ENCODE data around the gene SPINT1. TPM values are rescaled to one million over a fixed set of nuclear protein-coding genes. Genes with fewer than 3 reads are reported as not detected.

Gene SPINT1
- total RNA-seq, 2 experiments from 2014 or later: 6.6 to 7.3 TPM

DNA sequence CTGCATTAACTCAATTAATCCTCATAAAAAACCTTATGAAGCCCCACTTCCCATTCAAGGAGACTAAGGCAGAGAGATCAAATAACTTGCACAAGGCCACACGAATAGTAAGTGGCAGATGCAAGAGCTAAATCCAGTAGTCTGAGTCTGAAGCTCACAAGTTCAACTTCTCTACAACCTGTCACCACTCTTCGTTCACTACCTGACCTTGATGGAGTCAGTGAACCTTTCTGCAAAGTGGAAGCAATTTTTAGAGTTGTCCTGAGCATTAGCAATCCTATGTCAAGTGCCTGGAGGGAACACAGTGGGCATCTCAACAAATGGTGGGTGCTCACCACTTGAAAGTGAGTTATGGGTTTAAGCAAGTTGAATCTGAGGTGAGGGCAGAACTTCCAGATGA, 2.1 kb upstream of the SPINT1 start:
- POLR2A ChIA-PET: no interaction called here
- ATAC-seq (ENCODE audit: low read depth): no peak
- no peak overlapping the region for H3K27ac Mint-ChIP-seq
- peaks cover 13% of the 10 kb centered on the region for H3K4me1 Mint-ChIP-seq
- H3K27me3 Mint-ChIP-seq: peaks cover 36% of the 10 kb centered on the region
- peaks cover 2% of the 10 kb centered on the region for H3K36me3 Mint-ChIP-seq
- H3K4me3 Mint-ChIP-seq: no peak overlapping the region
- DNase-seq: no peak
- no peaks in the 10 kb centered on the region for H3K9me3 Mint-ChIP-seq

DNA sequence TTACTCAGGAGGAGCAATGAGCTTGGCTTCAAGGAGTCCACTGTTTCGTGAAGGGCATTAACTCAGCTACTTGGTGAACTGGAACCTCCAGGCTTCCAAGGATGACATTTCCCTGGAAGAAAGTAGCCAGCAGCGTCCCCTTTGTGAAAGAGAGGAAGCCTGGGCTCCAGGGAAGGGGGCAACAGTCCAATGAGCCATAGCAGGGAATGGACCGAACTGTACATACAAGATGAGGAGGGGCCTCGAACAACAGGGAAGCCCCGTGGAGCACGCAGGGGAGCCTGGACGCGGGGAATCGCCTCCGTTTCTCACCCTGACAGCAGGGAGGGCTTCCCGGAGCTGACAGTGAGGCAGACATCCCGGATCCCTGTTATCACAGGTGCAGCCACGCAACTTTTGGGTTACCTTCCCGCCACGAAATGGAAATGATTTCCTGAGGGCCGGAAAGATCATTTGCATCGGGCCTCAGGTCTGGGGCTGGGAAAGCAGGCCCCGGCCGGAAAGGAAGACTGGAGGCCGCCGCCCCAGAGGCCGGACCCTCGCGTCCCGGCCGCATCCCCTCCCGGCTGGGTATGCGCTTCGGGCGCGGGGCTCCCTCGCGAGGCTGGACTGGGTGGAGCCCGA, 475 bp upstream of the SPINT1 start:
- no peak for DNase-seq
- H3K9me3 Mint-ChIP-seq: no peaks in the 10 kb centered on the region
- peaks cover 36% of the 10 kb centered on the region for H3K27me3 Mint-ChIP-seq
- H3K4me3 Mint-ChIP-seq: peak overlapping the region; percentile 76
- ATAC-seq (ENCODE audit: low read depth): no peak
- H3K36me3 Mint-ChIP-seq: peaks cover 2% of the 10 kb centered on the region
- POLR2A ChIA-PET: interaction anchor here (2.2 kb wide), 1 partner anchor 15 kb away, joined by 5 read pairs; no protein-coding TSS in a partner anchor
- H3K4me1 Mint-ChIP-seq: peaks cover 24% of the 10 kb centered on the region
- no peak overlapping the region for H3K27ac Mint-ChIP-seq

DNA sequence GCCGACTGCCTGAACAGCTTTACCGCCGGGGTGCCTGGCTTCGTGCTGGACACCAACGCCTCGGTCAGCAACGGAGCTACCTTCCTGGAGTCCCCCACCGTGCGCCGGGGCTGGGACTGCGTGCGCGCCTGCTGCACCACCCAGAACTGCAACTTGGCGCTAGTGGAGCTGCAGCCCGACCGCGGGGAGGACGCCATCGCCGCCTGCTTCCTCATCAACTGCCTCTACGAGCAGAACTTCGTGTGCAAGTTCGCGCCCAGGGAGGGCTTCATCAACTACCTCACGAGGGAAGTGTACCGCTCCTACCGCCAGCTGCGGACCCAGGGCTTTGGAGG, 815 bp downstream of the SPINT1 start:
- Mint-ChIP-seq H3K4me1 (peaks cover 24% of the 10 kb centered on the region), H3K9me3 (no peaks in the 10 kb centered on the region), H3K36me3 (peaks cover 2% of the 10 kb centered on the region), H3K27me3 (peaks cover 34% of the 10 kb centered on the region), H3K27ac (peak overlapping the region; percentile 66), H3K4me3 (peak overlapping the region; percentile 85)
- POLR2A ChIA-PET: interaction anchor here (2.2 kb wide), 1 partner anchor 14 kb away, joined by 5 read pairs; no protein-coding TSS in a partner anchor
- ATAC-seq (ENCODE audit: low read depth) (peak; percentile 57), DNase-seq (peak; percentile 64)

DNA sequence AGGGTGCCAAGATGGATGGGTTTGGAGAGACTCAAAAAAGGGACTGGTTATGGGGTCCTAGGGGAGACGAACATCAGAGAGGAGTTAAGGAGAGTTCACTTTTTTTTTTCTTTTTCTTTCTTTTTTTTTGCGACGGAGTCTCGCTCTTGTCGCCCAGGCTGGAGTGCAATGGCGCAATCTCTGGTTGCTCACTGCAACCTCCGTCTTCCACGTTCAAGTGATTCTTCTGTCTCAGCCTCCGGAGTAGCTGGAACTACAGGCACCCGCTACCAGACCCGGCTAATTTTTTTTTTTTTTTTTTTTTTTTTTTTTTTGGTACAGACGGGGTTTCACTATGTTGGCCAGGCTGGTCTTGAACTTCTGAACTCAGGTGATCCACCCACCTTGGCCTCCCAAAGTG, 1.2 kb downstream of the SPINT1 start:
- DNase-seq (no peak), ATAC-seq (ENCODE audit: low read depth) (no peak)
- POLR2A ChIA-PET: interaction anchor here (2.2 kb wide), 1 partner anchor 14 kb away, joined by 5 read pairs; no protein-coding TSS in a partner anchor
- Mint-ChIP-seq H3K36me3 (peaks cover 2% of the 10 kb centered on the region), H3K4me3 (peak overlapping the region; percentile 85), H3K9me3 (no peaks in the 10 kb centered on the region), H3K4me1 (peaks cover 24% of the 10 kb centered on the region), H3K27me3 (peaks cover 34% of the 10 kb centered on the region), H3K27ac (peak overlapping the region; percentile 66)

DNA sequence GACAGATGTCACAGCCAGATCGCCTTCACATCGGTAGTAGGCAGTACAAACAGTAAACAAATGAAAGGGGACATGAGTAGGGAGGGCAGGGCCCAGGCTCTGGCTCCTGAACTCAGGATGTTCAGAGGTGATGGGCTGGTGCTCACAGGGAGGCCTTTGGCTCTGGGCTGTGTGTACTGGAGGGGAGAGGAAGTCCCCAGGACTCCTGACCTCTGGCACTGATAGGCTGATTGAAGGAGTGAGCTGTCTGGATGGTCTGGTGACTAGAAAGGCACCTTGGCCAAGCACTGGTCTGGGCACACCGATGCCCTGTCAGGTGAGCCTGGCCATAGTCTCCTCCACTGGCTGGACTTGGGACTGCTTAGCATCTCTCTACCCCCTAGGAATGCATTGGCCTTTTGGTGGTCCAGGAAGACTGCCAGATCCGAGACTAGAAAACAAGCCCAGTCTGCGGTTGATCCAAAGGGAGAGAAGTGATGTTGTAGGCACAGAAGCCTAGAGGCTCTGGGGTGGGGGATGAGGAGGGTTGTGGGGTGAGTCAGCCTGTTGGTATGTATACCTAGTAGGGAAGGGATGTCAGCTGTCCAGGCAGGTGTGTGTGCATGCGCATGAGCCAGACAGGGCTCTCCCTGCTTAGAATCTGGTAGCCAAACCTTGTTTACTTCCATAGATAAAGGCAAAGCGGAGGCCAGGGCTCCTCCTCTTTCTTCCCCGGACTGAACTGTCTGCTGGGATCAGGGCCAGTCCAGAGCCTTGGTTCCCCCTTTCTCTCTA, 1.9 kb downstream of the SPINT1 start:
- Mint-ChIP-seq H3K36me3 (peaks cover 2% of the 10 kb centered on the region), H3K4me3 (peak overlapping the region; percentile 25), H3K27ac (no peak overlapping the region), H3K9me3 (no peaks in the 10 kb centered on the region), H3K27me3 (peaks cover 37% of the 10 kb centered on the region), H3K4me1 (peaks cover 24% of the 10 kb centered on the region)
- DNase-seq (no peak), ATAC-seq (ENCODE audit: low read depth) (no peak)
- POLR2A ChIA-PET: no interaction called here

DNA sequence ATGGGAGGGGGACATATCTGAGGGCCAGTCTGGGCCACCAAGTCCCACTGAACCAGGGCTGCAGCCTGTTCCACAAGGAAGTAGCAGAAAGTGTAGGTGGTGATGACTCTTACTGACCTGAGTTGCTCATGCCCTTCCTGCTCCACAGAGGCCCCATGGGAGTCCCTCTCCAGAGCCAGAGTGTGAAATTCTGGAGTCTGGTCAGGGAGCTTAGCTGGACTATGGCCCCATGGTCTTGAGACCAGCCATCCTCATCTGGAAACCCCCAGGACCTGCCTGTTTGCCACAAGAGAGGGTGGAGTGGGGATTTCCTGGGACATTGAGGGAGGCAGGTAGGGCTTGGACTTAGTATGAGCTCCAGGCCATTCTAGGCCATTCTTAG, 3.0 kb downstream of the SPINT1 start:
- POLR2A ChIA-PET: interaction anchor here (1.4 kb wide), 1 partner anchor 48 kb away, joined by 5 read pairs; the partner anchor contains the start of gene VPS18
- no peak overlapping the region for H3K27ac Mint-ChIP-seq

DNA sequence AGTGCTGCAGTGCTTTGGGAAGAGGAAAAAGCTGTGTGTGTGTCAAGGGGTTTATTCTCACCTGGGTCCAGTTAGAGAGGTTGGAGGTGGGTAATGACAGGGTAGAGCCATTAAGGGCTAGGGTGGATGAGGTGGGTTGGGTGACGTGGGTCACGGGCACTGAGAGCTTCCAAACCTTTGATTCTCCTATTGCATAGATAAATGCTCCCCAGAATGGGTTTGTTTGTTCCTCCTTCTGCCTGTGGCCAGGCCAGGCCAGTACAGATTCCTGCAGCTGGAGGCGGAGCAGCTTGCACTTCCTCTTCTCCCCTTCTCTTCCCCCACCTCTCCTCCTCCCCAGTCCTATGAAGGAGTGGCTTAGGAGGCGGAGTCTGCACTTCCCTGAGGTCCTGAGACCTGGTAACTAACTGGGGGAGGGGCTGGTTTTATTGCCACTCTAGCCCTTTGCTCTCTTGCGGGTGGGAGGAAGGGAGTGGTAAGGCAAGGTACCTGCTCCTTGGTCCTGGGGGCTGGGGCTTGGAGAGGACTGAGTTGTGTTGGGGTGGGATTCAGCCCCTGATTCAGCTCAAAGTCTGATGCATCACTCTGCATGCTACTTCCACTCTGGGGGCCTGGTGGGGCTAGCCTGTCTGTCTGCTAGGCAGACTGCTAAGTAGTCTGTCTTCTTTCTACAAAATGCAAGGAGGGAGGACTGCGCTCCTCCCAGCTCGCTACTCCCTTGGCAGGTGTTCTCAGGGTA, 3.5 kb downstream of the SPINT1 start:
- H3K9me3 Mint-ChIP-seq: no peaks in the 10 kb centered on the region
- ATAC-seq (ENCODE audit: low read depth) (no peak), DNase-seq (no peak)
- POLR2A ChIA-PET: interaction anchor here (1.4 kb wide), 1 partner anchor 47 kb away, joined by 5 read pairs; the partner anchor contains the start of gene VPS18
- H3K27me3 Mint-ChIP-seq: peaks cover 27% of the 10 kb centered on the region
- peaks cover 24% of the 10 kb centered on the region for H3K4me1 Mint-ChIP-seq
- H3K27ac Mint-ChIP-seq: no peak overlapping the region
- peak overlapping the region; percentile 28 for H3K4me3 Mint-ChIP-seq
- H3K36me3 Mint-ChIP-seq: peaks cover 2% of the 10 kb centered on the region

More for the DNA sequence above, 3.0 kb downstream of the SPINT1 start:
- H3K4me1 Mint-ChIP-seq: peaks cover 24% of the 10 kb centered on the region
- no peak for ATAC-seq (ENCODE audit: low read depth)
- no peaks in the 10 kb centered on the region for H3K9me3 Mint-ChIP-seq
- peaks cover 32% of the 10 kb centered on the region for H3K27me3 Mint-ChIP-seq
- no peak for DNase-seq
- H3K36me3 Mint-ChIP-seq: peaks cover 2% of the 10 kb centered on the region
- peak overlapping the region; percentile 28 for H3K4me3 Mint-ChIP-seq

DNA sequence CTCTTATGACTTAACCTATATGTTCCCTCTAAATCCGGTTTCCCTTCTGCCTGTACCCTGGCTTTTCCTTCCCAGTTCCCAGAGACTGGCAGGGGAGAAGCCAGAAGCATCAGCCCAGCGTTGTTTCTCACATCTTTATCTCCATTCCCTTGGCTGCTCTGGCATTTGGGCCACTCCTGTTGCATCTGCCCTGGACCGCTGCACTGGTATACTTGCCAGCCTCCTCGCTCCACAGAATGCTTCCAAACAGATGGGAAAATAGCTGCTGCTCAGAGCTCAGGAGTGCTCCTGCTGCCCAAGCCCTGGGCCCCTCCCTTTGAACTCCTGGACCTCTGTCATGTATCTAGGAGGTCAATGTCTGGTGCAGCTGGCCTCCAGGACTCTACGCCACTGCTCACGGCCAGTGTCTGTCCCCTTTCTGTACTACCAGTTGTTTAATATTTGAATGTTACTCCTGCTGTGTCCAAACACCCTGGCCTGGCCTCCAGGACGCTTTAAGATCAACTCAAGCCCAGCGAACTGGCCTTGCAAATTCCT, 6.8 kb downstream of the SPINT1 start:
- Mint-ChIP-seq H3K27me3 (peaks cover 11% of the 10 kb centered on the region), H3K27ac (no peak overlapping the region), H3K36me3 (no peaks in the 10 kb centered on the region), H3K9me3 (no peaks in the 10 kb centered on the region), H3K4me1 (peaks cover 16% of the 10 kb centered on the region), H3K4me3 (no peak overlapping the region)
- POLR2A ChIA-PET: no interaction called here
- ATAC-seq (ENCODE audit: low read depth) (no peak), DNase-seq (no peak)

DNA sequence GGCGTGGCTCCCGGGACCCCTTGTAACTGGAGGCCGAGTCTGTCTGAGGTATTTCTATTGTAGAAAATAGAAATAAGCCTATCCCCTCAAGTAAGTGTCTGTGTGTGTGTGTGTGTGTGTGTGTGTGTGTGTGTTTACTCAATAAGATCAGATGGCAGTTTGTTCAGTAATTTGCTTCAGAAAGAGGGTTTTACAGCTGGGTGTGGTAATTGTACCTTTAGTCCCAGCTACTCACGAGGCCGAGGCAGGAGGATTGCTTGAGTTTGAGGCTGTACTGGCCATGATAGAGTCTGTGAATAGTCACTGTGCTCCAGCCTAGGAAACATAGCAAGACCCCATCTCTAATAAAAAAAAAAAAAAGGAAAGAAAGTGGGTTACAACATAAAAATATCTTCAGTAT, 8.7 kb downstream of the SPINT1 start:
- DNase-seq (no peak), ATAC-seq (ENCODE audit: low read depth) (no peak)
- Mint-ChIP-seq H3K36me3 (no peaks in the 10 kb centered on the region), H3K9me3 (no peaks in the 10 kb centered on the region), H3K27me3 (peaks cover 5% of the 10 kb centered on the region), H3K27ac (no peak overlapping the region), H3K4me3 (no peak overlapping the region), H3K4me1 (peaks cover 6% of the 10 kb centered on the region)
- POLR2A ChIA-PET: interaction anchor here (0.7 kb wide), 1 partner anchor 246 kb away, joined by 3 read pairs; no protein-coding TSS in a partner anchor

DNA sequence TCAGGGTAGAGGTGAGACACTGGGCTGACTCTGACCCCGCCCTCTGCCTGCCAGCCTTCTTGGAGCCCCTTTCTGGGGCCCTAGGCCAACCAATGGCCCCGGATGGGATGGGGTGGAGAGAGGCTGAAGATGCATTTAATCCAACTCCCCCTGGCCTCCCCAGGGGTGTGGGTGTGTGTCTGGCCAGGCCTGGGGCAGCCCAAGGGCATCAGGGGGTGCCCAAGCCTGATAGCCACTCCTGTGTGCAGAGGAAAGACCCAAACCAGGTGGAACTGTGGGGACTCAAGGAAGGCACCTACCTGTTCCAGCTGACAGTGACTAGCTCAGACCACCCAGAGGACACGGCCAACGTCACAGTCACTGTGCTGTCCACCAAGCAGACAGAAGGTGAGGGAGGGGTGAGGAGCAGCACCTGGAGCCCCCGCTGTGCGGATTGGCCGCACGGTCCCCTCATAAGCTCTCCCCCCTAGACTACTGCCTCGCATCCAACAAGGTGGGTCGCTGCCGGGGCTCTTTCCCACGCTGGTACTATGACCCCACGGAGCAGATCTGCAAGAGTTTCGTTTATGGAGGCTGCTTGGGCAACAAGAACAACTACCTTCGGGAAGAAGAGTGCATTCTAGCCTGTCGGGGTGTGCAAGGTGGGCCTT, 9.5 kb downstream of the SPINT1 start:
- Mint-ChIP-seq H3K4me1 (peaks cover 7% of the 10 kb centered on the region), H3K27me3 (peaks cover 5% of the 10 kb centered on the region), H3K9me3 (no peaks in the 10 kb centered on the region), H3K4me3 (no peak overlapping the region), H3K36me3 (no peaks in the 10 kb centered on the region), H3K27ac (no peak overlapping the region)
- ATAC-seq (ENCODE audit: low read depth) (no peak), DNase-seq (no peak)
- POLR2A ChIA-PET: interaction anchor here (0.7 kb wide), 1 partner anchor 247 kb away, joined by 3 read pairs; no protein-coding TSS in a partner anchor

DNA sequence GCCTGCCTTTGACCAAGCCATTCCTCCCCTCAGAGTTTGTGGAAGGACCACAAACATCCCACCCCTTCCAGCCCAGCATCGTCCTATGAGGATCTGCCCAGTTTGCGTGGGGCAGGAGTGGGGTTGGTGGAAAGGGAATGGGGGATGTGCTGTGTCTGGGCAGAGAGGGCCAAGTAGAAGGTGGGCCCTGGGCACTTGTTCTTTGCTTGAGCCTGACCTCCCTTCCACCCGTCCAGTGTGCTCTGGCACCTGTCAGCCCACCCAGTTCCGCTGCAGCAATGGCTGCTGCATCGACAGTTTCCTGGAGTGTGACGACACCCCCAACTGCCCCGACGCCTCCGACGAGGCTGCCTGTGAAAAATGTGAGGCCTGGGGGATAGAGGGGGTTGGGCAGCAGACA, 10.3 kb downstream of the SPINT1 start:
- no peaks in the 10 kb centered on the region for H3K9me3 Mint-ChIP-seq
- H3K36me3 Mint-ChIP-seq: no peaks in the 10 kb centered on the region
- DNase-seq (no peak), ATAC-seq (ENCODE audit: low read depth) (no peak)
- H3K4me1 Mint-ChIP-seq: peaks cover 10% of the 10 kb centered on the region
- no peak overlapping the region for H3K4me3 Mint-ChIP-seq
- H3K27ac Mint-ChIP-seq: no peak overlapping the region
- POLR2A ChIA-PET: interaction anchor here (0.6 kb wide), 1 partner anchor 160 kb away, joined by 3 read pairs; no protein-coding TSS in a partner anchor
- H3K27me3 Mint-ChIP-seq: peaks cover 5% of the 10 kb centered on the region

DNA sequence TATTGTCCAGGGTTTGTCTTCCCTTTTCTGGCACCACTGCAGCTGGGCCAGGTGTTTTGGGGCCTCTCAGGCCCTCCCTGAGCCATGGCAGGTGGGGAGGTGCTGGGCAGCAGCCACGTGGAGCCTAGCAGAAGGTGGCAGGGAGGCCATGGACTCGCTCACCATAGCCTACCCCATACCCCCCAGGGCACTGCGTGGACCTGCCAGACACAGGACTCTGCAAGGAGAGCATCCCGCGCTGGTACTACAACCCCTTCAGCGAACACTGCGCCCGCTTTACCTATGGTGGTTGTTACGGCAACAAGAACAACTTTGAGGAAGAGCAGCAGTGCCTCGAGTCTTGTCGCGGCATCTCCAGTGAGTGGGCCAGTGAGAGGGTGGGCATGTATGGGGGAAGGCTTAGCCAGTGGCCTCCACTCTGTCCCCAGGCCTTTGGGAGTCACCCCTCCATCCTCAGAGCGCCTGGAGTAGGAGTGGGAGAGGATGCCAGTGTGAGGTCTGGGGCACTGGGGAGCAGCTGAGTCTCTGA, 11.9 kb downstream of the SPINT1 start:
- H3K27ac Mint-ChIP-seq: no peak overlapping the region

More for the DNA sequence above, 11.9 kb downstream of the SPINT1 start:
- POLR2A ChIA-PET: no interaction called here
- ATAC-seq (ENCODE audit: low read depth) (no peak), DNase-seq (no peak)
- Mint-ChIP-seq H3K4me1 (peaks cover 15% of the 10 kb centered on the region), H3K9me3 (no peaks in the 10 kb centered on the region), H3K27me3 (peaks cover 4% of the 10 kb centered on the region), H3K36me3 (no peaks in the 10 kb centered on the region), H3K4me3 (no peak overlapping the region)
